Endothelial cell (in vitro differentiated cells): Measurements from ENCODE around the gene CHCHD1. TPM values are rescaled to one million over a fixed set of nuclear protein-coding genes. Genes with fewer than 3 reads are reported as not detected.

Experiments used
- DNase-seq: peaks from one replicate; pipeline ENCODE4 v3.0.0; 2021; ENCODE audit warnings: low spot score
- H3K27ac Mint-ChIP-seq: one replicate; pipeline ENCODE4 v1.8.0; 2021; ENCODE audit warnings: mixed read lengths, inconsistent platforms; ENCODE audit not compliant: unreplicated experiment
- H3K27me3 Mint-ChIP-seq: one replicate; pipeline ENCODE4 v1.8.0; 2021; ENCODE audit warnings: mild to moderate bottlenecking, moderate library complexity, mixed read lengths, inconsistent platforms; ENCODE audit not compliant: unreplicated experiment
- H3K36me3 Mint-ChIP-seq: one replicate; pipeline ENCODE4 v1.8.0; 2021; ENCODE audit warnings: mild to moderate bottlenecking, low read depth, mixed read lengths, inconsistent platforms; ENCODE audit not compliant: unreplicated experiment
- H3K4me1 Mint-ChIP-seq: one replicate; pipeline ENCODE4 v1.8.0; 2021; ENCODE audit warnings: mild to moderate bottlenecking, mixed read lengths, inconsistent platforms; ENCODE audit not compliant: unreplicated experiment
- H3K4me3 Mint-ChIP-seq: one replicate; pipeline ENCODE4 v1.8.0; 2021; ENCODE audit warnings: mild to moderate bottlenecking, mixed read lengths, inconsistent platforms; ENCODE audit not compliant: unreplicated experiment
- H3K9me3 Mint-ChIP-seq: one replicate; pipeline ENCODE4 v1.8.0; 2021; ENCODE audit warnings: mixed read lengths, inconsistent platforms; ENCODE audit not compliant: unreplicated experiment
- total RNA-seq: library from RNA; stranded (reverse); fragmentation: NEBNext Ultra II Directional; extraction: Animal tissue kit (Norgen Biotek cat#: 25700); gene quantifications from one replicate; pipeline ENCODE4 v1.2.1, GENCODE V29; 2021; ENCODE audit not compliant: unreplicated experiment
- TF ChIP-seq, protein P1 (sequence below): fragments of 200-600 bp; sonication (generic); IDR thresholded peaks from one replicate; pipeline ENCODE4 v1.5.0; 2021; ENCODE audit warnings: antibody characterized with exemption; ENCODE audit not compliant: unreplicated experiment

Gene CHCHD1
- total RNA-seq, 1 donor from 2014 or later, result 22.5 TPM

DNA sequence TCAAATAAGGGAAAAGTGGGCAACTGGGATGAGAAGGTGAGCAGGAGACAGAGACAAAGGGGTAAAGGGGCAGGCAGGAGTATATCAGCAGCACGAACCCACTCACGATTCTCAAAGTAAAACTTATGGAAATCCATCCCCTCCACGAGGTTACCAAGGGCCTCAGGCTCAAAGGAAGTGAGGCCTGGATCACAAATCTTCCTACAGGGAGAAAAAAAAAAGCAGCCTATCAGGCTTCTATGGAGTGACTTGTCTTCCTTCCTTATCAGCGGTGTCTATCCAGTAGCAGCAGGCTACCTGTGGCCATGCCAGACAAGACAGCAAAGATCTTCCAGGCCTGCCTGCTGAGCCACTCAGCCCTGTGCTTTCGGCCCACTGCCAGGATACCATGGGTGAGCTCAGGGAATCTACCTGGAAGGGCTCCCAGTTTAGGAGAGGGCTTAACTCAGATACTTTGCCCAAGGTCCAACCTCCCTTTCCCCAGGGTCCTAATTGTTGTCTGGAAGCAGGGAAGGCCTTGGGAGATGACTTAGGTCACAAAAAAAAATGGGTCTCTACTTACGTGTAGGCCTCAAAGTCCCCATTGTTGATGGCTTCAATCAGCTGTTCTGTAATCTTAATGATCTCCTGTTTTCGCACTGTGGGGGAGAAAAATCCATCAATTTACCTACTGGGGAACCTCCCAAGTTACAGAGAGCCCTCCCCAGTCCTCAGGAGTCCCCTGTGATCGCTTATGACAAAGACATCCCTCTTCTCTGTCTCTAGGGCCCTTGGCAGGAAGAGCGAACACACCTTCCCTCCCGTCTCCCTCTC is 35.3 kb downstream of the CHCHD1 start:
- TF ChIP-seq, protein P1, sequence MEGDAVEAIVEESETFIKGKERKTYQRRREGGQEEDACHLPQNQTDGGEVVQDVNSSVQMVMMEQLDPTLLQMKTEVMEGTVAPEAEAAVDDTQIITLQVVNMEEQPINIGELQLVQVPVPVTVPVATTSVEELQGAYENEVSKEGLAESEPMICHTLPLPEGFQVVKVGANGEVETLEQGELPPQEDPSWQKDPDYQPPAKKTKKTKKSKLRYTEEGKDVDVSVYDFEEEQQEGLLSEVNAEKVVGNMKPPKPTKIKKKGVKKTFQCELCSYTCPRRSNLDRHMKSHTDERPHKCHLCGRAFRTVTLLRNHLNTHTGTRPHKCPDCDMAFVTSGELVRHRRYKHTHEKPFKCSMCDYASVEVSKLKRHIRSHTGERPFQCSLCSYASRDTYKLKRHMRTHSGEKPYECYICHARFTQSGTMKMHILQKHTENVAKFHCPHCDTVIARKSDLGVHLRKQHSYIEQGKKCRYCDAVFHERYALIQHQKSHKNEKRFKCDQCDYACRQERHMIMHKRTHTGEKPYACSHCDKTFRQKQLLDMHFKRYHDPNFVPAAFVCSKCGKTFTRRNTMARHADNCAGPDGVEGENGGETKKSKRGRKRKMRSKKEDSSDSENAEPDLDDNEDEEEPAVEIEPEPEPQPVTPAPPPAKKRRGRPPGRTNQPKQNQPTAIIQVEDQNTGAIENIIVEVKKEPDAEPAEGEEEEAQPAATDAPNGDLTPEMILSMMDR, result no peak
- Mint-ChIP-seq H3K4me1 (peaks cover 21% of the 10 kb centered on the region), H3K9me3 (no peaks in the 10 kb centered on the region), H3K4me3 (peak overlapping the region; percentile 67), H3K27me3 (peaks cover 20% of the 10 kb centered on the region), H3K36me3 (peaks cover 28% of the 10 kb centered on the region), H3K27ac (no peak overlapping the region)
- DNase-seq, result no peak

DNA sequence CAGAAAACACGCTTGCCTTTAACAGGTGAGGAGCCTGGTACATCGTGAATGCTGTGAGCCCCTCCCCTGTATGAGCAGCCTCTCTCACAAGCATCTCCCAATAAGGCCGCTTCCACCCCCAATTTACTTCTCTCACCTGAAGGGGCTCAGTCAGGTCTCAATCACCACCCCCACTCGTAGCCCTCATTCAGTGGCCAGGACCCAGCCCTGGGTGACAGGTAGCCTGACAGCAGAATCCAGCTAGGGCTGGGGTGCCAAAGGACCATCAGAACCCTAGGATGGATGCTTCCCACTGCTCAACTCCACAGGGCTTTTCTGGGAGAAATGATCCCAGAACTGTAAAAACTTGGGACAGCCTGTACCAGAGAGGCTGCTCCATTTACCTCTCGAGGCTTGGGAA is 36.0 kb downstream of the CHCHD1 start:
- H3K4me1 Mint-ChIP-seq, result peaks cover 21% of the 10 kb centered on the region
- H3K9me3 Mint-ChIP-seq, result no peaks in the 10 kb centered on the region
- H3K27me3 Mint-ChIP-seq, result peaks cover 19% of the 10 kb centered on the region
- no peak overlapping the region for H3K4me3 Mint-ChIP-seq
- TF ChIP-seq, protein P1, result no peak
- no peak for DNase-seq
- peaks cover 32% of the 10 kb centered on the region for H3K36me3 Mint-ChIP-seq
- H3K27ac Mint-ChIP-seq, result no peak overlapping the region

DNA sequence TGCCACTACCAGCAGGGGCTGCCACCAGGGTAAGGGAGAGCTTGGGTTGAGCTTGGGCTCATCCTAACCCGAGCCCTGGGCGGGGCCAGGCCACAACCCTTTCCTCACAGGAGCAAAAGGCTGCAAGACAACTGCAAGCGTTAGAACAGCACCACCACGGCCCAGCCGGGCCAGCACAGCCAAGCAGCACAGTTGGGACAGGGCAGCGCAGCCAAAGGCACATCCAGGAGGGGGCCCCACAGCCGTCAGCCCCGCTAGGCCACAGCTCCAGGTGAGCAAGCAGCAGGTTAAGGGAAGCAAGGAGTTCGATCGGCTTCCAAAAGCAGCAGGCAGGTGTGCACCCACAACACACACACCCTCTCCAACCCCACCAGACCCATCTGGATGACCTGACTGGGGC is 36.6 kb downstream of the CHCHD1 start:
- peaks cover 19% of the 10 kb centered on the region for H3K27me3 Mint-ChIP-seq
- TF ChIP-seq, protein P1, result no peak
- no peak overlapping the region for H3K4me3 Mint-ChIP-seq
- no peaks in the 10 kb centered on the region for H3K9me3 Mint-ChIP-seq
- H3K27ac Mint-ChIP-seq, result no peak overlapping the region
- DNase-seq, result no peak
- H3K36me3 Mint-ChIP-seq, result peaks cover 31% of the 10 kb centered on the region
- peaks cover 21% of the 10 kb centered on the region for H3K4me1 Mint-ChIP-seq

DNA sequence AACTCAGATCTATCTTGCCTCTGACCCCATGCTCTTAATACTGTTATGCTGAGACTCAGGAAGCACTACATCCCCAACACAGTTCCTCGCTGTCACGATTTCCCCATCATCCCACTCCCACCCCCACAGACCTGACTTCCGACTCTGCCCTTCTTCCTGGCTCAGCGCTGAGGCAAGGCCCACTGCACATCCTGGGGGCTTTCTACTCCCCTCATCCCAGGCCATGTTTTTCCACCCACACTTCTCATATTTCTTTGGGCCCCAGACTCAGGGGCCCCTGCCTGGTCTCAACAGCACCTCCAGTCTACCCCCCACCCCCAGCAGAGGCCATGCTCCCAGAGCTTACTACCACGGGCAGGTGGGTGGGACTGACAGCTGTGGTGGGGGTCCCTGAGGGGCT is 37.2 kb downstream of the CHCHD1 start:
- TF ChIP-seq, protein P1, result no peak
- H3K4me1 Mint-ChIP-seq, result peaks cover 21% of the 10 kb centered on the region
- H3K36me3 Mint-ChIP-seq, result peaks cover 26% of the 10 kb centered on the region
- H3K27me3 Mint-ChIP-seq, result peaks cover 19% of the 10 kb centered on the region
- DNase-seq, result no peak
- peak overlapping the region; percentile 50 for H3K27ac Mint-ChIP-seq
- H3K4me3 Mint-ChIP-seq, result peak overlapping the region; percentile 67
- no peaks in the 10 kb centered on the region for H3K9me3 Mint-ChIP-seq

DNA sequence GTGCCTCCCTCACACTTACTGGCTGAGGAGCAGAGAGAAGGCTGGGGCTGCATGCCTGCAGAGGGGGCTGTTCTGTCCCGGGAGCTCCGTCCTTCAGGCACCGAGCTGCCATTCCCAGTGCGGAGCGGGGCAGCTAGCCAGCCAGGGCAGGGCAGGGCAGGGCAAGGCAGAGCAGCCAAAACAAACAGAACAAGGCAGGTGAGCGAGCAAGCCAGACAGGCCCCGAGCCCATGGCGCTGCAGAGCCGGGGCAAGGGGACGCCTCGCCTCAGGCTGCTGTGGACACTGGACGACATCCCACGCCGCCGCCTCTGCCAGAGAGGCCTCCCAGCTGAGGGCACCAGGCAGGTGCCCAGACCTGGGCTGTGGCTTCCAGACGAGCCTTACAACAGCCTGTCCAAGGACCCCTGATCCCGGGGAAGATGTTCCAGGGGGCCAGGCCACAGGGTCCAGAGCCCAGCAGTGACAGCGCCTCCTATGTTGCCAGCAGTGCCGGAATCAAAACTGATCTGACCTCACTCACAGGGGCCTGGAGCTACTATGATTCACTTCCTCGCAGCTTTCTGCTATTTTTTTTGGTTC is 37.8 kb downstream of the CHCHD1 start:
- Mint-ChIP-seq H3K4me3 (no peak overlapping the region), H3K27ac (no peak overlapping the region), H3K9me3 (no peaks in the 10 kb centered on the region), H3K4me1 (peaks cover 21% of the 10 kb centered on the region), H3K36me3 (peaks cover 26% of the 10 kb centered on the region), H3K27me3 (peaks cover 19% of the 10 kb centered on the region)
- DNase-seq, result no peak
- TF ChIP-seq, protein P1, result no peak
